GM23338 (cell line): ENCODE results near the gene SLC38A8. TPM values are rescaled to one million over a fixed set of nuclear protein-coding genes. Genes with fewer than 3 reads are reported as not detected.

Experiments
- ATAC-seq: fragments of 200-7000 bp; cut with Tn5 transposase; 3 replicates; pipeline ENCODE4 v1.9.1; 2020
- DNase-seq: peaks from one replicate; pipeline ENCODE4 v3.0.0-alpha.2; 2015; ENCODE audit warnings: low spot score
- H2AFZ ChIP-seq: fragments of 200-600 bp; sonication (generic); 2 replicates; pipeline ENCODE4 v1.8.0; 2016; ENCODE audit warnings: antibody characterized with exemption, mild to moderate bottlenecking, moderate library complexity
- H3F3A ChIP-seq: fragments of 200-600 bp; sonication (generic); replicated peaks from 2 replicates; pipeline ENCODE4 v1.8.0; 2017; ENCODE audit warnings: antibody characterized with exemption, mixed run types, low read depth
- H3K27ac ChIP-seq: fragments of 200-600 bp; sonication (generic); 2 replicates; pipeline ENCODE4 v1.6.1; 2016; ENCODE audit warnings: low read depth
- H3K27me3 ChIP-seq: fragments of 200-600 bp; sonication (generic); 2 replicates; pipeline ENCODE4 v1.8.0; 2016; ENCODE audit warnings: mild to moderate bottlenecking, mixed run types, moderate library complexity; ENCODE audit not compliant: insufficient read depth
- H3K36me3 ChIP-seq: fragments of 200-600 bp; sonication (generic); 2 replicates; pipeline ENCODE4 v1.8.0; 2016; ENCODE audit warnings: mild to moderate bottlenecking; ENCODE audit not compliant: insufficient read depth
- H3K4me1 ChIP-seq: fragments of 200-600 bp; sonication (generic); 2 replicates; pipeline ENCODE4 v1.8.0; 2016; ENCODE audit warnings: mild to moderate bottlenecking, moderate library complexity; ENCODE audit not compliant: insufficient read depth
- H3K4me2 ChIP-seq: fragments of 200-600 bp; sonication (generic); 2 replicates; pipeline ENCODE4 v1.7.1; 2017; ENCODE audit warnings: mixed run types
- H3K4me3 ChIP-seq: fragments of 200-600 bp; sonication (generic); 2 replicates; pipeline ENCODE4 v1.6.1; 2016; ENCODE audit warnings: mixed run types
- H3K79me2 ChIP-seq: fragments of 200-600 bp; sonication (generic); replicated peaks from 2 replicates; pipeline ENCODE4 v1.8.0; 2017; ENCODE audit warnings: mild to moderate bottlenecking; ENCODE audit not compliant: insufficient read depth
- H3K9me2 ChIP-seq: fragments of 200-600 bp; sonication (generic); 2 replicates; pipeline ENCODE4 v1.8.0; 2017; ENCODE audit not compliant: insufficient read depth
- H4K20me1 ChIP-seq: fragments of 200-600 bp; sonication (generic); replicated peaks from 2 replicates; pipeline ENCODE4 v1.8.0; 2017; ENCODE audit warnings: mild to moderate bottlenecking; ENCODE audit not compliant: insufficient read depth
- H3K27ac Mint-ChIP-seq: 2 replicates; pipeline ENCODE4 v1.8.0; 2020; ENCODE audit warnings: inconsistent platforms, mild to moderate bottlenecking, moderate library complexity, mixed read lengths
- H3K27me3 Mint-ChIP-seq: 3 replicates; pipeline ENCODE4 v1.8.0; 2022; ENCODE audit warnings: low read depth, mild to moderate bottlenecking, moderate library complexity, mixed read lengths, inconsistent platforms; ENCODE audit not compliant: insufficient read depth, poor library complexity
- H3K36me3 Mint-ChIP-seq: 3 replicates; pipeline ENCODE4 v1.8.0; 2021; ENCODE audit warnings: low read depth, mild to moderate bottlenecking, inconsistent platforms, moderate library complexity, mixed read lengths
- H3K4me1 Mint-ChIP-seq: 3 replicates; pipeline ENCODE4 v1.8.0; 2020; ENCODE audit warnings: mild to moderate bottlenecking, inconsistent platforms, mixed read lengths
- H3K4me3 Mint-ChIP-seq: 3 replicates; pipeline ENCODE4 v1.8.0; 2021; ENCODE audit warnings: moderate library complexity, mild to moderate bottlenecking, inconsistent platforms, mixed read lengths
- H3K9me3 Mint-ChIP-seq: 3 replicates; pipeline ENCODE4 v1.8.0; 2020; ENCODE audit warnings: moderate library complexity, mild to moderate bottlenecking, inconsistent platforms, mixed read lengths
- CREB1 ChIP-seq: fragments of 250-450 bp; sonication (Bioruptor Pico); IDR thresholded peaks from 2 replicates; pipeline ENCODE4 v1.5.0; 2020; ENCODE audit warnings: low read depth, mild to moderate bottlenecking, moderate library complexity
- CTCF ChIP-seq, 2 experiments: fragments of 200-600 bp in 1 of 2; sonication (generic) in 1 of 2; conservative IDR thresholded peaks; 2 replicates each; pipeline versions ENCODE4 v1.5.1 to v1.6.1; 2016 to 2017; ENCODE audit warnings: antibody characterized with exemption in 2 of 2, low read depth in 2 of 2, mild to moderate bottlenecking in 2 of 2, moderate library complexity in 1 of 2
- EZH2 ChIP-seq: fragments of 200-600 bp; sonication (generic); IDR thresholded peaks from one replicate; pipeline ENCODE4 v1.8.0; 2017; ENCODE audit warnings: antibody characterized with exemption, mild to moderate bottlenecking, low read depth; ENCODE audit not compliant: unreplicated experiment
- JUNB ChIP-seq: IDR thresholded peaks from one replicate; pipeline ENCODE4 v1.6.1; 2016; ENCODE audit warnings: antibody characterized with exemption; ENCODE audit not compliant: unreplicated experiment
- NANOG ChIP-seq: IDR thresholded peaks from 2 replicates; pipeline ENCODE4 v1.6.1; 2016; ENCODE audit warnings: antibody characterized with exemption, borderline replicate concordance
- POLR2AphosphoS5 ChIP-seq: IDR thresholded peaks from 2 replicates; pipeline ENCODE4 v1.6.1; 2016; ENCODE audit warnings: antibody characterized with exemption, low read depth
- STAT1 ChIP-seq: IDR thresholded peaks from one replicate; pipeline ENCODE4 v1.6.1; 2016; ENCODE audit warnings: antibody characterized with exemption; ENCODE audit not compliant: unreplicated experiment
- ZNF114 ChIP-seq: fragments of 250-450 bp; sonication (Bioruptor Pico); IDR thresholded peaks from 2 replicates; pipeline ENCODE4 v1.5.0; 2020; ENCODE audit warnings: mild to moderate bottlenecking, moderate library complexity
- ZNF331 ChIP-seq: fragments of 250-450 bp; sonication (Bioruptor Pico); IDR thresholded peaks from 2 replicates; pipeline ENCODE4 v1.5.0; 2020; ENCODE audit warnings: low read depth, mild to moderate bottlenecking, moderate library complexity
- polyA plus RNA-seq: library from polyadenylated mRNA; unstranded; fragments of >200 nt; fragmentation: Nextera tagmentation; extraction: Ambion mirVana; gene quantifications from 2 replicates; pipeline ENCODE4 v1.2.1, GENCODE V29; 2016
- total RNA-seq: library from RNA; depleted of rRNA; stranded (reverse); fragments of >200 nt; shearing (Covaris generic); gene quantifications from 2 replicates; pipeline ENCODE4 v1.2.3, GENCODE V29; 2014

SLC38A8 gene
- total and polyA plus RNA-seq, 2 experiments from 2014 or later, result not detected

- Histone ChIP-seq H3K27ac (no peak overlapping the region), H3K27me3 (no peaks in the 10 kb centered on the region), H3K4me3 (no peak overlapping the region), H3K9me2 (no peaks in the 10 kb centered on the region), H3K4me1 (peaks cover 3% of the 10 kb centered on the region; the same call in 1 of the 2 replicates), H3K36me3 (no peaks in the 10 kb centered on the region), H4K20me1 (no peaks in the 10 kb centered on the region), H3K4me2 (no peak overlapping the region), H2AFZ (no peak overlapping the region), H3F3A (no peaks in the 10 kb centered on the region), H3K79me2 (no peaks in the 10 kb centered on the region)
- Mint-ChIP-seq H3K4me3 (no peak overlapping the region), H3K4me1 (peaks cover 18% of the 10 kb centered on the region), H3K9me3 (no peaks in the 10 kb centered on the region), H3K36me3 (no peaks in the 10 kb centered on the region), H3K27ac (no peak overlapping the region), H3K27me3 (peaks cover 18% of the 10 kb centered on the region)
- no peak for DNase-seq
- ATAC-seq, result no peak
- TF ChIP-seq STAT1 (no peak), NANOG (no peak), CTCF (conservative IDR thresholded peaks at IDR 0.05; ENCODE audit: low read depth in 2 of 2) (no peak), CREB1 (no peak), POLR2AphosphoS5 (no peak), ZNF114 (CRISPR knock-in tag) (no peak)
These were observed 47.9 kb downstream of the SLC38A8 start for GRCh38 chr16:83994703-83995102.

GRCh38 chr16:83994087-83994486, 48.5 kb downstream of the SLC38A8 start:
- Histone ChIP-seq H3K4me3 (no peak overlapping the region), H3K36me3 (no peaks in the 10 kb centered on the region), H3K4me2 (no peak overlapping the region), H3K27ac (no peak overlapping the region), H3K4me1 (peaks cover 3% of the 10 kb centered on the region; the same call in 1 of the 2 replicates), H3K27me3 (no peaks in the 10 kb centered on the region), H4K20me1 (no peaks in the 10 kb centered on the region), H3K9me2 (no peaks in the 10 kb centered on the region), H3F3A (no peaks in the 10 kb centered on the region), H3K79me2 (no peaks in the 10 kb centered on the region), H2AFZ (no peak overlapping the region)
- Mint-ChIP-seq H3K27me3 (peaks cover 18% of the 10 kb centered on the region), H3K4me3 (no peak overlapping the region), H3K9me3 (no peaks in the 10 kb centered on the region), H3K27ac (no peak overlapping the region), H3K4me1 (peaks cover 18% of the 10 kb centered on the region), H3K36me3 (no peaks in the 10 kb centered on the region)
- ATAC-seq (no peak), DNase-seq (no peak)
- TF ChIP-seq ZNF114 (CRISPR knock-in tag) (no peak), NANOG (no peak), CREB1 (no peak), CTCF (conservative IDR thresholded peaks at IDR 0.05; ENCODE audit: low read depth in 2 of 2) (no peak)

GRCh38 chr16:83992624-83993023, 50.0 kb downstream of the SLC38A8 start:
- Mint-ChIP-seq H3K27ac (peak overlapping the region; percentile 60; the same call in 1 of the 2 replicates), H3K4me1 (peaks cover 18% of the 10 kb centered on the region), H3K9me3 (no peaks in the 10 kb centered on the region; the same call in 2 of the 3 replicates), H3K4me3 (no peak overlapping the region), H3K27me3 (peaks cover 18% of the 10 kb centered on the region), H3K36me3 (no peaks in the 10 kb centered on the region)
- ATAC-seq, result no peak
- Histone ChIP-seq H3K4me2 (no peak overlapping the region), H3F3A (no peaks in the 10 kb centered on the region), H2AFZ (no peak overlapping the region), H3K4me3 (no peak overlapping the region), H3K9me2 (no peaks in the 10 kb centered on the region), H3K36me3 (no peaks in the 10 kb centered on the region), H4K20me1 (no peaks in the 10 kb centered on the region), H3K27ac (no peak overlapping the region), H3K4me1 (peaks cover 3% of the 10 kb centered on the region; the same call in 1 of the 2 replicates), H3K27me3 (no peaks in the 10 kb centered on the region), H3K79me2 (no peaks in the 10 kb centered on the region)
- DNase-seq, result no peak
- TF ChIP-seq STAT1, result no peak
- no peak for TF ChIP-seq EZH2
- TF ChIP-seq JUNB, result no peak
- no peak for TF ChIP-seq NANOG
- no peak for TF ChIP-seq POLR2AphosphoS5
- TF ChIP-seq CREB1, result no peak
- TF ChIP-seq ZNF114 (CRISPR knock-in tag), result no peak
- no peak for TF ChIP-seq ZNF331 (CRISPR knock-in tag)
